Osteoblast (primary cell): Measurements from ENCODE around the gene TM7SF3. TPM values are rescaled to one million over a fixed set of nuclear protein-coding genes. Genes with fewer than 3 reads are reported as not detected.
"Not testable (repeated sequence)": the region's sequence is repeated elsewhere in the genome, so short reads cannot be mapped to it uniquely, and the experiment has no call there.

Experiments used
- DNase-seq: peaks from one replicate; pipeline ENCODE4 v3.0.0; 2011; ENCODE audit warnings: low spot score, mixed read lengths; ENCODE audit not compliant: insufficient read length; ENCODE audit errors: missing footprints
- H2AFZ ChIP-seq: 2 replicates; pipeline ENCODE4 v1.6.0; 2011; ENCODE audit warnings: mild to moderate bottlenecking, low read length
- H3K27ac ChIP-seq: 2 replicates; pipeline ENCODE4 v1.5.1; 2011; ENCODE audit warnings: mild to moderate bottlenecking, low read depth, low read length, moderate library complexity
- H3K27me3 ChIP-seq: 2 replicates; pipeline ENCODE4 v1.6.0; 2012; ENCODE audit warnings: mild to moderate bottlenecking, control low read depth, inconsistent platforms, low read length, moderate library complexity; ENCODE audit not compliant: insufficient read depth
- H3K36me3 ChIP-seq: 2 replicates; pipeline ENCODE4 v1.5.1; 2011; ENCODE audit warnings: mild to moderate bottlenecking, low read length, control low read depth, moderate library complexity; ENCODE audit not compliant: insufficient read depth
- H3K4me1 ChIP-seq: 2 replicates; pipeline ENCODE4 v1.5.1; 2011; ENCODE audit warnings: mild to moderate bottlenecking, low read length, control low read depth, moderate library complexity; ENCODE audit not compliant: insufficient read depth
- H3K4me2 ChIP-seq: 2 replicates; pipeline ENCODE4 v1.6.0; 2011; ENCODE audit warnings: mild to moderate bottlenecking, low read length; ENCODE audit not compliant: insufficient read depth
- H3K4me3 ChIP-seq: fragments of 200-600 bp; sonication (generic); 3 replicates; pipeline ENCODE4 v1.5.1; 2012; ENCODE audit warnings: mild to moderate bottlenecking, low read length, inconsistent platforms; ENCODE audit not compliant: insufficient read depth
- H3K79me2 ChIP-seq: 2 replicates; pipeline ENCODE4 v1.6.0; 2012; ENCODE audit warnings: mild to moderate bottlenecking, low read length, control low read depth, inconsistent platforms; ENCODE audit not compliant: insufficient read depth
- H3K9me3 ChIP-seq: 2 replicates; pipeline ENCODE4 v1.5.1; 2011; ENCODE audit warnings: low read depth, low read length, control low read depth
- H4K20me1 ChIP-seq: 2 replicates; pipeline ENCODE4 v1.6.0; 2012; ENCODE audit warnings: mild to moderate bottlenecking, low read length, control low read depth; ENCODE audit not compliant: insufficient read depth
- total RNA-seq: library from RNA; depleted of rRNA; stranded (reverse); fragments of >200 nt; gene quantifications from 2 replicates; pipeline ENCODE4 v1.2.3, GENCODE V29; 2012
- TF ChIP-seq, protein P1 (sequence below): IDR thresholded peaks from 2 replicates; pipeline ENCODE4 v1.5.1; 2011; ENCODE audit warnings: mild to moderate bottlenecking, low read depth, low read length, moderate library complexity; ENCODE audit errors: extremely low read depth

The TM7SF3 gene
- total RNA-seq, 1 donor = 68.0 TPM

- TF ChIP-seq, protein P1, sequence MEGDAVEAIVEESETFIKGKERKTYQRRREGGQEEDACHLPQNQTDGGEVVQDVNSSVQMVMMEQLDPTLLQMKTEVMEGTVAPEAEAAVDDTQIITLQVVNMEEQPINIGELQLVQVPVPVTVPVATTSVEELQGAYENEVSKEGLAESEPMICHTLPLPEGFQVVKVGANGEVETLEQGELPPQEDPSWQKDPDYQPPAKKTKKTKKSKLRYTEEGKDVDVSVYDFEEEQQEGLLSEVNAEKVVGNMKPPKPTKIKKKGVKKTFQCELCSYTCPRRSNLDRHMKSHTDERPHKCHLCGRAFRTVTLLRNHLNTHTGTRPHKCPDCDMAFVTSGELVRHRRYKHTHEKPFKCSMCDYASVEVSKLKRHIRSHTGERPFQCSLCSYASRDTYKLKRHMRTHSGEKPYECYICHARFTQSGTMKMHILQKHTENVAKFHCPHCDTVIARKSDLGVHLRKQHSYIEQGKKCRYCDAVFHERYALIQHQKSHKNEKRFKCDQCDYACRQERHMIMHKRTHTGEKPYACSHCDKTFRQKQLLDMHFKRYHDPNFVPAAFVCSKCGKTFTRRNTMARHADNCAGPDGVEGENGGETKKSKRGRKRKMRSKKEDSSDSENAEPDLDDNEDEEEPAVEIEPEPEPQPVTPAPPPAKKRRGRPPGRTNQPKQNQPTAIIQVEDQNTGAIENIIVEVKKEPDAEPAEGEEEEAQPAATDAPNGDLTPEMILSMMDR = no peak
- no peak overlapping the region for H3K27ac ChIP-seq
- no peaks in the 10 kb centered on the region for H3K79me2 ChIP-seq
- H3K27me3 ChIP-seq = no peaks in the 10 kb centered on the region
- no peak for DNase-seq
- no peaks in the 10 kb centered on the region for H3K36me3 ChIP-seq
- no peak overlapping the region for H3K4me2 ChIP-seq
- H3K9me3 ChIP-seq = no peaks in the 10 kb centered on the region
- no peaks in the 10 kb centered on the region for H4K20me1 ChIP-seq
- H3K4me1 ChIP-seq = peaks cover 2% of the 10 kb centered on the region
- no peak overlapping the region for H3K4me3 ChIP-seq
- H2AFZ ChIP-seq = no peak overlapping the region
Measured at GRCh38 chr12:27048822-27049752, 34.9 kb upstream of the TM7SF3 start.

GRCh38 chr12:27042018-27042417 lies 27.8 kb upstream of the TM7SF3 start:
- H3K36me3 ChIP-seq, DNase-seq: not testable (repeated sequence)

GRCh38 chr12:27040637-27041036 lies 26.5 kb upstream of the TM7SF3 start:
- H3K79me2 ChIP-seq, H4K20me1 ChIP-seq, DNase-seq, H3K4me3 ChIP-seq, H3K4me2 ChIP-seq, H2AFZ ChIP-seq, H3K4me1 ChIP-seq, H3K27ac ChIP-seq, H3K27me3 ChIP-seq, H3K9me3 ChIP-seq, H3K36me3 ChIP-seq: not testable (repeated sequence)

More at GRCh38 chr12:27042018-27042417, 27.8 kb upstream of the TM7SF3 start:
- not testable (repeated sequence) for H3K27ac ChIP-seq, H3K9me3 ChIP-seq, H3K4me1 ChIP-seq, H2AFZ ChIP-seq, H3K79me2 ChIP-seq, H3K27me3 ChIP-seq, H4K20me1 ChIP-seq, H3K4me2 ChIP-seq, H3K4me3 ChIP-seq

DNA sequence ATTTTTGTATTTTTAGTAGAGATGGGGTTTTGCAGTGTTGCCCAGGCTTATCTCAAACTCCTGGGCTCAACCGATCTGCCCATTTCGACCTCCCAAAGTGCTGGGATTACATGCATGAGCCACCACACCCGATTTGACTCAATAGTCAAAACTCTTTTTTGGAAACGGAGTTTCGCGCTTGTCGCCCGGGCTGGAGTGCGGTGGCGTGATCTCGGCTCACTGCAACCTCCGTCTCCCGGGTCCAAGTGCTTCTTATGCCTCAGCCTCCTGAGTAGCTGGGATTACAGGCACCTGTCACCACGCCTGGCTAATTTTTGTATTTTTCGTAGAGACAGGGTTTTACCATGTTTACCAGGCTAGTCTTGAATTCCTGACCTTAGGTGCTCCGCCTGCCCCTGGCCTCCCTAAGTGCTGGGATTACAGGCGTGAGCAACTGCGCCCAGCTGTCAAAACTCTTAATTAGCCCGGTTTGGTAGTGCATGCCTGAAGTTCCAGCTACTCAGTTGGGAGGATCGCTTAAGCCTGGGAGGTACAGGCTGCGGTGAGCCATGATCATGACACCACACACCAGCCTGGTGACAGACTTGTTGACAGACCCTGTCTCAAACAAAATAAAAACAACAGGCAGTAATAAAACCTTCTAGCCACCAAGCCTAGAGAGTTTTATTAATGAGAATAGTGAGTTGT lies 20.6 kb upstream of the TM7SF3 start:
- Histone ChIP-seq H3K36me3 (peaks cover 29% of the 10 kb centered on the region), H3K4me1 (no peaks in the 10 kb centered on the region), H3K4me2 (no peak overlapping the region), H3K79me2 (no peaks in the 10 kb centered on the region), H4K20me1 (no peaks in the 10 kb centered on the region), H2AFZ (no peak overlapping the region), H3K4me3 (no peak overlapping the region), H3K9me3 (no peaks in the 10 kb centered on the region), H3K27me3 (no peaks in the 10 kb centered on the region), H3K27ac (no peak overlapping the region)
- TF ChIP-seq, protein P1 = no peak
- DNase-seq = no peak

- H3K36me3 ChIP-seq = peaks cover 48% of the 10 kb centered on the region
- H3K9me3 ChIP-seq = no peaks in the 10 kb centered on the region
- H4K20me1 ChIP-seq = no peaks in the 10 kb centered on the region
- no peak overlapping the region for H3K4me3 ChIP-seq
- no peaks in the 10 kb centered on the region for H3K27me3 ChIP-seq
- H3K79me2 ChIP-seq = no peaks in the 10 kb centered on the region
- no peak overlapping the region for H2AFZ ChIP-seq
- no peak for DNase-seq
- no peaks in the 10 kb centered on the region for H3K4me1 ChIP-seq
- H3K4me2 ChIP-seq = no peak overlapping the region
- TF ChIP-seq, protein P1 = no peak
- no peak overlapping the region for H3K27ac ChIP-seq
Measured at GRCh38 chr12:27032679-27033078, 18.5 kb upstream of the TM7SF3 start.
